Rectal smooth muscle tissue (tissue), 1 donor: ENCODE results near the gene CTNND2.
"Not testable (repeated sequence)": the region's sequence is repeated elsewhere in the genome, so short reads cannot be mapped to it uniquely, and the experiment has no call there.

Experiments
- H3K27ac ChIP-seq: one replicate; pipeline ENCODE4 v1.7.0; 2013; ENCODE audit warnings: low read depth, low read length, inconsistent platforms
- H3K27me3 ChIP-seq: one replicate; pipeline ENCODE4 v1.7.0; 2013; ENCODE audit warnings: low read length; ENCODE audit not compliant: control insufficient read depth, insufficient read depth
- H3K36me3 ChIP-seq: one replicate; pipeline ENCODE4 v1.7.0; 2013; ENCODE audit warnings: low read length; ENCODE audit not compliant: control insufficient read depth, insufficient read depth
- H3K4me1 ChIP-seq: one replicate; pipeline ENCODE4 v1.7.0; 2013; ENCODE audit warnings: low read length; ENCODE audit not compliant: control insufficient read depth, insufficient read depth
- H3K4me3 ChIP-seq: one replicate; pipeline ENCODE4 v1.7.0; 2013; ENCODE audit warnings: low read length
- H3K9ac ChIP-seq: one replicate; pipeline ENCODE4 v1.7.0; 2013; ENCODE audit warnings: low read length

The CTNND2 gene

DNA sequence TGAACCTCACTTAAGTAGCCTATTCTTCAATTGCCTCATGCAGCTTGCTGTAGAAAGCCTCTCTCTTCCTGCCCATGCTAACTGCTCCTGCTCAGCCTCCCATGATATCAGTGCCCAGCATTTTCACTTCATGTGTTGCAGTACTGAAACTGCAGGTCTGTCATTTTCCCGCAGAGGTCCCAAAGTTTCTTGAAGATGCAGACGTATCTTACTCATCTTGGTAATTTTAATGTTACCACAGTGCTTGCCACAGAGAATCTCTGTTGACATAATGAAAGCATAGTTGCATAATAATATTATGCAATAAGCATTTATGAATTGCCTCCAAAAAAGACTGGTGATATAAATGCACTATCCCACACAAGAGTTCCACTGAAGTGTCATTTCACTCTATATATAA lies 582.1 kb downstream of the CTNND2 start:
- no peak overlapping the region for H3K4me3 ChIP-seq
- H3K4me1 ChIP-seq, result no peaks in the 10 kb centered on the region
- no peak overlapping the region for H3K27ac ChIP-seq
- no peaks in the 10 kb centered on the region for H3K36me3 ChIP-seq
- H3K27me3 ChIP-seq, result no peaks in the 10 kb centered on the region
- no peak overlapping the region for H3K9ac ChIP-seq

DNA sequence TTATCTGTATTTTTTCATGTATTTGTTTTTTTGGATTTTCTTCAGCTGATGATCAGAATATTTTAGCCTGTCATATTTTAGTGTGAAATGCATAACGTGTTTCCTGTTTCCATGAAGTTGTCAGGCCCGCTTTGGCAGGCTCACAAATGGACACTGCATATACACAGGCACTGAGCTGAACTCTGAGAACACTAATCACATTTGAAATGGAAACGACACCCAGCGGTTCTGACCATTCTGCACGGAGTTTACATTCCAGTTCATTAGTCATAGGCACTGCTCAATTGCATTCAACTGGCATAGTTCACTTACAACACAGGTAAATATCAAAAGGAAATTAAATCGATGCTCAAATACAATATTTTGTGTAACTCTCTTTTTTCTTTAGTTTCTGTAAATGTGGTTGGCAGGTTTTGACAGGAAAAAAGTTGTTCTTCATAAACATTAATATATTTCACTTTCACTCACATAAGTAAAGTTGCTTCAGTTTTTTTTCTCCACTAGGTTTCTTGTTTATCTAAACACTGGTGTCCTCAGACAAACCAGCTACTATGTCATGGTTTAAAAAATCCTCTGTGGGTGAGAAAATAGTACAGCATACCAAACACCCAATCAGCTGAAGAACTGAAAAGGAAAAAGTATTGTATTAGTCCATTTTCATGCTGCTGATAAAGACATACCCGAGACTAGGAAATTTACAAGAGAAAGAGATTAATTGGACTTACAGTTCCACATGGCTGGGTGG lies 584.2 kb downstream of the CTNND2 start:
- H3K27ac ChIP-seq, result no peak overlapping the region
- H3K4me1 ChIP-seq, result no peaks in the 10 kb centered on the region
- no peaks in the 10 kb centered on the region for H3K36me3 ChIP-seq
- H3K27me3 ChIP-seq, result no peaks in the 10 kb centered on the region
- H3K9ac ChIP-seq, result no peak overlapping the region
- H3K4me3 ChIP-seq, result no peak overlapping the region

DNA sequence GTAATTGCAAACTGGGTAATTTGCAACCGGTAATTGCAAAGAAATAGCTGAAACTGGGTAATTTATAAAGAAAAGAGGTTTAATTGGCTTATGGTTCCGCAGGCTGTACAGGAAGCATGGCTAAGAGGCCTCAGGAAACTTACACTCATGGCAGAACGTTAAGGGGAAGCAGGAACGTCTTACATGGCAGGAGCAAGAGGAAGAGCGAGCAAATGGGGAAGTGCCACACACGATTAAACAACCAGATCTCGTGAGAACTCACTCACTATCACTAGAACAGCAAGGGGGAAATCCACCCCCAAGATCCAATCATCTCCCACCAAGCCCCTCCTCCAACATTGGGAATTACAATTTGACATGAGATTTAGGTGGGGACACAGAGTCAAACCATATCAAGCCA lies 590.6 kb downstream of the CTNND2 start:
- H3K4me1 ChIP-seq, H3K27me3 ChIP-seq, H3K27ac ChIP-seq, H3K36me3 ChIP-seq, H3K4me3 ChIP-seq, H3K9ac ChIP-seq: not testable (repeated sequence)

DNA sequence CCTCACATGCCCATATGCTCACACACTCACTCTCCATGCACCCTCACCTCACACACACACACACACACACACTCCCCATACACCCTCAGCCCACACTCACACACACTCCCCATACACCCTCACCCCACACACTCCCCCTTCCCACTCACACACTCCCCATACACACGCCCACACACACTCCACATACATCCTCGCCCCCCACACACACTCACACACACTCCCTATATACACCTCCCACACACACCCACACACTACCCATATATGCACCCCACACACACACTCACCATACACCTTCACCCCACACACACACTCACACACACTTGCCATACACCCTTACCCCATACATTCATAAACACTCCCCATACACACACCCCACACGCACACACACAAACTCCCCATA lies 592.5 kb downstream of the CTNND2 start:
- no peaks in the 10 kb centered on the region for H3K4me1 ChIP-seq
- no peak overlapping the region for H3K27ac ChIP-seq
- no peaks in the 10 kb centered on the region for H3K27me3 ChIP-seq
- no peak overlapping the region for H3K9ac ChIP-seq
- H3K36me3 ChIP-seq, result no peaks in the 10 kb centered on the region
- no peak overlapping the region for H3K4me3 ChIP-seq

DNA sequence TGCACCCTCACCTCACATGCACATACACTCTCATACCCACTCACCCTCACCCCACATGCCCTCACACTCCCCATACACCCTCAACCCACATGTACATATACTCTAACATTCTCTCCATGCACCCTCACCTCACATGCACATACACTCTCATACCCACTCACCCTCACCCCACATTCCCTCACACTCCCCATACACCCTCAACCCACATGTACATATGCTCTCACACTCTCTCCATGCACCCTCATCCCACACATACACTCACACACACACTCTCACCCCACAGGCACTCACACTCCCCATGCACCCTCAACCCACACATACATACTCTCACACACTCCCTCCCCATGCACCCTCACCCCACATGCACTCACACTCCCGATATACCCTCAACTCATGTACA lies 593.0 kb downstream of the CTNND2 start:
- H3K27me3 ChIP-seq, result no peaks in the 10 kb centered on the region
- H3K4me1 ChIP-seq, result no peaks in the 10 kb centered on the region
- H3K4me3 ChIP-seq, result no peak overlapping the region
- no peaks in the 10 kb centered on the region for H3K36me3 ChIP-seq
- no peak overlapping the region for H3K9ac ChIP-seq
- no peak overlapping the region for H3K27ac ChIP-seq

DNA sequence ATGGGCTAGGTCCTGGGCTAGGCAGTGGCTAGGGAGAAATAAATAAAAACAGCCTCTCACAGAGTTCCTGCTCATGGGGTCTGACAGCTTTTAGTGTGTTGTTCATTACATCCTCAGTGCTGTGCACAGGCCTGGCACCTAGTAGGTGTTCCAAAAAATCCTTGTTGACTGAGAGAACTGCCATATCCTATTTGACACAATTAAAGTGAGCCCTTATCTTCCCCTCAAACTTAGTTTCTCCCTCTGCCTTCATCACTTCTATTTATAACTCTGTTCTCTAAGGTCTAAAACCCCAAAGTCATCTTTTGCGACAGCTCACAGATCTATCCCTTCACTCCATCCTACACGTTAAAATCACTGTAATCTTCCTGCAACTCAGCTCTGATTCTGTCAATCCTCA lies 594.1 kb downstream of the CTNND2 start:
- H3K27ac ChIP-seq, result no peak overlapping the region
- no peak overlapping the region for H3K4me3 ChIP-seq
- no peaks in the 10 kb centered on the region for H3K36me3 ChIP-seq
- H3K9ac ChIP-seq, result no peak overlapping the region
- H3K27me3 ChIP-seq, result no peaks in the 10 kb centered on the region
- no peaks in the 10 kb centered on the region for H3K4me1 ChIP-seq

DNA sequence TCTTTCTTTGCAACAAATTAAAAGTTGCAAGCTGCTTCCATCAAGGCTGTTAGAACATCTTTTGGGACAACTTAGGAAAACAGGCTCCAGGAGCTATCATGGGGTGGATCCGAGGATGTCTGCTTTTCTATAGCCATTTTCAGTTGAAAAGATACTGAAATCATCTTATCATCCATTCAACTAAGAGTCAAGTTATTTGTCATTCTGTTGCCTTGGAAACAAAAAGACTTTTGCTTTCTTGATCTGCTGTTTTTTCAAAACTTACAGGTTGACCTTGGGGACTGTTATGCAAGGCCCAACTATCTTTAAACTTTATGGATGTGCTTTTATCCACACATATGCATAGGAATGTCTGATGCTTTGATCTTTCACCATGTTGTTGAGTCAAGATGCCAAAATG lies 597.9 kb downstream of the CTNND2 start:
- no peak overlapping the region for H3K4me3 ChIP-seq
- H3K27me3 ChIP-seq, result no peaks in the 10 kb centered on the region
- no peak overlapping the region for H3K9ac ChIP-seq
- H3K27ac ChIP-seq, result no peak overlapping the region
- no peaks in the 10 kb centered on the region for H3K4me1 ChIP-seq
- H3K36me3 ChIP-seq, result no peaks in the 10 kb centered on the region

DNA sequence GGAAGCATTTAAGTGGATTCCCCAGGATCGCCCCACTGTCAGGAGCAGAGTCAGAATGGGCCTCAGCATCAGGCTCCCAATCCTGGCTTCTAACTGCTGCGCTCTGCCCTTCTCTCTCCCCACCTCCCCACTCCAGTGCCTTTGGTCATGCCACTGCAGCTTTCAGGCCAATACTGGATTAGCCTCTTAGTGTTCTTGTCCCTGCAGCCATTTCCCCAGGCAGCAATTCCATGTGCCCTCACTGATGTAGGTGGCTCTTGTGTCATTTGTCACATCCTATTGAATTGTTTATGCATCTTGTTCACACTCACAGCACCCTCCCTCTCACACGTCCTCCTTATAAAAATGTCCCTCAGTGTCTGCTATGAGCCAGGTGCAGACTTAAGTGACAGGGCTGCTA lies 599.0 kb downstream of the CTNND2 start:
- H3K9ac ChIP-seq, result no peak overlapping the region
- no peak overlapping the region for H3K27ac ChIP-seq
- H3K27me3 ChIP-seq, result no peaks in the 10 kb centered on the region
- H3K4me3 ChIP-seq, result no peak overlapping the region
- H3K36me3 ChIP-seq, result no peaks in the 10 kb centered on the region
- H3K4me1 ChIP-seq, result no peaks in the 10 kb centered on the region

DNA sequence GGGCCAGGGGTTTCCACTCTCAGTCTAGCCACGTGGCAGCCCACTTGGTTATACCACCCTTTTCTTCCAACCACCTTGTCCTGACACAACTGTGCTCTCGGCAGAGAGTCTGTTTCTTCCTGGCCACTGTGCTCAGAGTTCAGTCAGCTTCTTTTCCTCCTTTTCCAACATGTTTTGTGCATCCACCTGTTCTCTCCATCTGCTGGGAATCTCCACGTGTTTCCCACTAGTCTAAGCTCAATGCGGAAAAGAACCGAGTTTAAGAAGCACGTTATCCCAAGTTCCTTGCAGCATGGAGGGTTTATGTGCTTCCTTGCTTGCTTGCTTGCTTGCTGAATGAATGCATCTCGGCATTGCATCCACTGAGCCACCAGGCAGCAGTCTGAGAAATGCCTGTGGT lies 599.6 kb downstream of the CTNND2 start:
- H3K4me3 ChIP-seq, result no peak overlapping the region
- H3K9ac ChIP-seq, result no peak overlapping the region
- H3K27ac ChIP-seq, result no peak overlapping the region
- no peaks in the 10 kb centered on the region for H3K27me3 ChIP-seq
- H3K4me1 ChIP-seq, result no peaks in the 10 kb centered on the region
- H3K36me3 ChIP-seq, result no peaks in the 10 kb centered on the region

DNA sequence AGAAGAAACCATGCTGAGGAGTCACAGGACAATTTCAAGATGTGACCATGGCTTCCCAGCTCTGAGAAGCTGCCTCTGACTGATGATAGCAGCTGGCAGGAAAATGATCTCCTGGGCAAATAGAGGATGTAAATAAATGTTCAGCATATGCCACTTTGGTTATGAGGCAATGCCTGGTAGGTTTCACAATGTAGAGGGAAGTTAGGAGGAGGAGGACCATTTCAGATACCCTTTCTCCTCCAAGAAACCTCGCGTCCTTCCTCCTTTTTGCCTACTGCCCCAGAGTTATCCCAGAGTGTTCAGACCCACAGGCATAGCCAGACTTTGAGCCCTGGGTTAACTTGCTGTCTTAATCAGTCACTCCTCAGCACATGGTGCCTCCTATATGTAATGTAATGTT lies 601.6 kb downstream of the CTNND2 start:
- Histone ChIP-seq H3K4me1 (no peaks in the 10 kb centered on the region), H3K36me3 (no peaks in the 10 kb centered on the region), H3K9ac (no peak overlapping the region), H3K27ac (no peak overlapping the region), H3K27me3 (no peaks in the 10 kb centered on the region), H3K4me3 (no peak overlapping the region)

DNA sequence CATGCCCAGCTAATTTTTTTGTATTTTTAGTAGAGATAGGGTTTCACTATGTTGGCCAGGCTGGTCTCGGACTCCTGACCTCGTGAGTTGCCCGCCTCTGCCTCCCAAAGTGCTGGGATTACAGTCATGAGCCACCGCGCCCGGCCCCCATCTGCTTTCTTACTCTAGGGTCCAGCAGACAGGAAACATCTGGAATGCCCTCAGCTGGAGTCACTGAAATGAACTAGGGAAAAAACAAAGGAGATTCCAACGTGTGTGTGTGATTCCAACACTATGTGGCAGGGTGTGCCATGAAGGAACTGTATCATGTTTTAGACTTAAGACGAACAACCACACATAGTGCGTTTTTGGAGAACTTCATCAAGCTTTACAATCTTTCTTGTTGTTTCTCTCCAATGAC lies 603.1 kb downstream of the CTNND2 start:
- Histone ChIP-seq H3K4me1 (no peaks in the 10 kb centered on the region), H3K4me3 (no peak overlapping the region), H3K27ac (no peak overlapping the region), H3K9ac (no peak overlapping the region), H3K27me3 (no peaks in the 10 kb centered on the region), H3K36me3 (no peaks in the 10 kb centered on the region)

DNA sequence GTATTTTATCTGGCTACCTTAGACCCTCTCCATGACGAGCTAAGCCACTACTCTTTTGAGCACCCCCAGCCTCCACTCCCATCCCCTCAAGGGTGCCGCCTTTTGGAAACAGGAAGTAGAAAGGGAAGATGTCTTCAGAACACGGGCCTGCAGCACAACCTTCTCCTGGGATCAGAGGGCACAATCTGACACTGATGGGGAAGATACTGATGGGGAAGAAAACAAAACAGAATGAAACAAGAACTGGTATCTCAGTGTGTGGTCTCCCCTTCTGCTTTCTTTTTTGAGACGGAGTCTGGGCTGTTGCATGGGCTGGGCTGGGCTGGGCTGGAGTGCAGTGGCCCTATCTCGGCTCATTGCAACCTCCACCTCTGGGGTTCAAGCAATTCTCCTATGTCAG lies 603.5 kb downstream of the CTNND2 start:
- no peaks in the 10 kb centered on the region for H3K4me1 ChIP-seq
- H3K27me3 ChIP-seq, result no peaks in the 10 kb centered on the region
- H3K4me3 ChIP-seq, result no peak overlapping the region
- no peak overlapping the region for H3K9ac ChIP-seq
- no peak overlapping the region for H3K27ac ChIP-seq
- no peaks in the 10 kb centered on the region for H3K36me3 ChIP-seq

DNA sequence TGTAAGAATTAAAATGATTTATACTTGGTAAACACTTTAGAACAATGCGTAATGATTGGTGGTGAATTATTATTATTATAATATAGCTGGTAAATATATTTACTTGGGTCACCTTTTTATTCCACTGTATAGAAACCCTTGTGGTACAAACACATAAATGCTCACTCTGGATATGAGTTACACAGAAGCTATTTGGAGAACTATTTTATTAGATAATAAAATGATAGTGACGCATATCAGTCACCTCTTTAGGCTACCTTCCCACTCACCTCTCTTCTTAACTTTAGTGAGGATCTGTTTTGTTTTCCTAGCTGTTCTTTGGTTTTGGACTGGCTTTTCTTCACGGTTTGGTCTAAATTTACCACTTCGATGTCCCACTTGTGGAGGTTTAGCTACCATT lies 605.4 kb downstream of the CTNND2 start:
- Histone ChIP-seq H3K27ac (no peak overlapping the region), H3K4me1 (no peaks in the 10 kb centered on the region), H3K27me3 (no peaks in the 10 kb centered on the region), H3K36me3 (no peaks in the 10 kb centered on the region), H3K9ac (no peak overlapping the region), H3K4me3 (no peak overlapping the region)
